Heart left ventricle (tissue), 16 donors: ENCODE measurements around the gene MAP4K2. TPM values are rescaled to one million over a fixed set of nuclear protein-coding genes. Genes with fewer than 3 reads are reported as not detected.

Experiments
- ATAC-seq, 4 donors: fragments of 200-7000 bp; cut with Tn5 transposase; one replicate each; pipeline ENCODE4 v1.9.1; 2020 to 2022; ENCODE audit warnings: moderate library complexity in 4 of 4, mild to moderate bottlenecking in 3 of 4, moderate number of reproducible peaks in 1 of 4
- DNase-seq, 5 donors: peaks; one replicate each; pipeline ENCODE4 v3.0.0-alpha.2; 2020
- H3K27ac ChIP-seq, 12 donors: fragments of 200-600 bp; sonication (generic) in 4 of 12; one replicate each; pipeline versions ENCODE4 v1.5.0 to v1.8.0; 2016 to 2022; ENCODE audit warnings: mild to moderate bottlenecking in 2 of 12
- H3K27me3 ChIP-seq, 9 donors: fragments of 200-600 bp; sonication (generic) in 2 of 9; one replicate each; pipeline versions ENCODE4 v1.5.1 to v1.8.0; 2016 to 2022; ENCODE audit warnings: mild to moderate bottlenecking in 3 of 9
- H3K36me3 ChIP-seq, 9 donors: fragments of 200-600 bp; sonication (generic) in 2 of 9; one replicate each; pipeline versions ENCODE4 v1.5.0 to v1.8.0; 2018 to 2022; ENCODE audit warnings: mild to moderate bottlenecking in 2 of 9
- H3K4me1 ChIP-seq, 12 donors: fragments of 200-600 bp; sonication (generic) in 4 of 12; one replicate each; pipeline versions ENCODE4 v1.5.0 to v1.8.0; 2016 to 2022; ENCODE audit warnings: mild to moderate bottlenecking in 3 of 12
- H3K4me3 ChIP-seq, 12 donors: fragments of 200-600 bp; sonication (generic) in 4 of 12; one replicate each; pipeline versions ENCODE4 v1.5.0 to v1.8.0; 2017 to 2022; ENCODE audit warnings: mild to moderate bottlenecking in 9 of 12, moderate library complexity in 4 of 12
- H3K9me3 ChIP-seq, 12 donors: fragments of 200-600 bp; sonication (generic) in 4 of 12; one replicate each; pipeline versions ENCODE4 v1.5.0 to v1.8.0; 2016 to 2022; ENCODE audit warnings: mild to moderate bottlenecking in 1 of 12
- CTCF ChIP-seq, 12 donors: fragments of 200-600 bp; sonication (generic) in 4 of 12; IDR thresholded peaks; one replicate each; pipeline versions ENCODE4 v1.5.0 to v1.8.0; 2018 to 2022; ENCODE audit warnings: antibody characterized with exemption in 12 of 12, mild to moderate bottlenecking in 5 of 12
- POLR2A ChIP-seq, 2 donors: fragments of 450-650 bp; IDR thresholded peaks; one replicate each; pipeline ENCODE4 v1.6.1; 2017; ENCODE audit warnings: antibody characterized with exemption in 2 of 2, mild to moderate bottlenecking in 2 of 2, moderate library complexity in 2 of 2
- WGBS, 4 donors: extraction: QIAGEN DNeasy Blood & Tissue Kit in 2 of 4; methylation state at CpG; one replicate each; pipeline versions ENCODE4 v1.1.5 to v1.1.7; 2013 to 2018; 5-methylcytosine and 5-hydroxymethylcytosine counted together
- intact Hi-C, 10 donors: fragments of 100-400 bp; cut with DNase I; formaldehyde crosslinking; loops; one replicate each; pipeline versions ENCODE4 v1.11.1 to v1.14.2; 2022
- polyA plus RNA-seq, 2 donors: library from polyadenylated mRNA; stranded (reverse); fragments of 200-250 nt; gene quantifications; one replicate each; pipeline ENCODE4 v1.2.3, GENCODE V29; 2013
- total RNA-seq, 9 donors: library from RNA; depleted of rRNA in 2 of 9; stranded (reverse); fragments of >200 nt in 2 of 9; fragmentation: NEBNext Ultra II Directional in 3 of 9; extraction: Animal tissue kit (Norgen Biotek cat#: 25700) in 3 of 9; gene quantifications; one replicate each; pipeline versions ENCODE4 v1.1.0 to v1.2.4, GENCODE V29; 2016 to 2023
- donor health status: ischemic (EF 13 %, LVEDD 7.1; RV severe dilation, severe dysfunction).
- donor health status: healthy with polysubstance abuse.
- donor health status: DM: no; HTN: yes; CAD: no.
- donor health status: DM: no; HTN: no; CAD: no.
- donor health status: ischemic (EF 25% LVEDD 6.9; RV normal size, moderate dysfunction).
- donor health status: ischemic (EF 25% LVEDD 5.7; RV mildly dilated, moderate dysfunction).
- donor health status: healthy.
- donor health status: DM: yes; HTN: yes; CAD: no.
- donor health status: ischemic (EF 35%, LVEDD 5.7; RV mildly dilated, moderate dysfunction).
- donor health status: nonischemic (EF 11% LVEDD 7.7; RV severe dilation, severe dysfunction).
- donor health status: DM: yes; HTN: yes; CAD: no.
- donor health status: PGD.
- donor health status: ischemic (EF 29% LVEDD 5.4; RV normal size, mild dysfunction).
- donor health status: nonischemic (EF 23%, LVEDD 6.1; RV moderate dilation, normal function).

Gene MAP4K2
- total and polyA plus RNA-seq, 11 donors, result 7.0 to 27.5 (median 8.6) TPM

- no peaks in the 10 kb centered on the region for H3K27me3 ChIP-seq
- no peak for ATAC-seq
- WGBS, 4 donors, result 81 to 84% (median 83%) methylated on average over 15 of the region's 15 CpGs
- DNase-seq, result no peak
- H3K4me1 ChIP-seq, result peaks cover 4 to 31% (median 18%) of the 10 kb centered on the region in 12 donors
- peak overlapping the region in 1 of 12 donors; percentile 98 for H3K27ac ChIP-seq
- peaks cover 0 to 29% (median 18%) of the 10 kb centered on the region in 9 donors for H3K36me3 ChIP-seq
- H3K4me3 ChIP-seq, result no peak overlapping the region
- H3K9me3 ChIP-seq, result no peaks in the 10 kb centered on the region
- TF ChIP-seq POLR2A (IDR thresholded peaks at IDR 0.05), result no peak
- TF ChIP-seq CTCF (IDR thresholded peaks at IDR 0.05), result no peak
- intact Hi-C loops, result loop anchor here in 1 of 10 donors (2.0 kb wide), 1 partner anchor 17 kb away; no protein-coding TSS in a partner anchor
Measured at GRCh38 chr11:64747961-64748665, 54.9 kb downstream of the MAP4K2 start.

- peaks cover 4 to 48% (median 28%) of the 10 kb centered on the region in 12 donors for H3K4me1 ChIP-seq
Measured at GRCh38 chr11:64746486-64746885, 56.5 kb downstream of the MAP4K2 start.

GRCh38 chr11:64745521-64746328 is 57.3 kb downstream of the MAP4K2 start:
- Histone ChIP-seq H3K27ac (peak overlapping the region; percentile 80 to 98 (median 94)), H3K9me3 (no peaks in the 10 kb centered on the region), H3K4me3 (peak overlapping the region; percentile 27 to 88 (median 58)), H3K4me1 (peaks cover 4 to 49% (median 28%) of the 10 kb centered on the region in 12 donors), H3K36me3 (peaks cover 0 to 10% (median 4%) of the 10 kb centered on the region in 9 donors), H3K27me3 (no peaks in the 10 kb centered on the region)
- 1 to 2% (median 2%) methylated on average over 25 to 52 of the region's 52 CpGs for WGBS, 4 donors
- TF ChIP-seq CTCF (IDR thresholded peaks at IDR 0.05) (no peak), POLR2A (IDR thresholded peaks at IDR 0.05) (peak; percentile 34 to 75)
- peak; percentile 67 to 86 (median 75) for ATAC-seq
- intact Hi-C loops, result loop anchor here in 2 of 10 donors (2.0 kb wide), 2 partner anchors 19 to 33 kb away; partner anchors contain the start of gene SF1 (in 1 of the 2)
- DNase-seq, result peak; percentile 94 to 97 (median 95)

More at GRCh38 chr11:64746486-64746885, 56.5 kb downstream of the MAP4K2 start:
- DNase-seq, result peak in 1 of 5 donors; percentile 36
- intact Hi-C loops, result loop anchor here in 1 of 10 donors (2.0 kb wide), 1 partner anchor 18 kb away; no protein-coding TSS in a partner anchor
- no peak for ATAC-seq
- Histone ChIP-seq H3K4me3 (peak overlapping the region in 5 of 12 donors; percentile 51 to 88 (median 66)), H3K36me3 (peaks cover 0 to 18% (median 11%) of the 10 kb centered on the region in 9 donors), H3K9me3 (no peaks in the 10 kb centered on the region), H3K27ac (peak overlapping the region; percentile 80 to 98 (median 94)), H3K27me3 (no peaks in the 10 kb centered on the region)
- TF ChIP-seq POLR2A (IDR thresholded peaks at IDR 0.05), result no peak
- no peak for TF ChIP-seq CTCF (IDR thresholded peaks at IDR 0.05)
- 63 to 76% (median 71%) methylated on average over 10 of the region's 10 CpGs for WGBS, 4 donors
